NCI-H1105 (cell line): ENCODE data around the gene CGB8.
A peak's percentile ranks its signal among the peaks of the same experiment; 100 is the strongest.
"Not testable (repeated sequence)": the region's sequence is repeated elsewhere in the genome, so short reads cannot be mapped to it uniquely, and the experiment has no call there.

Experiments
- DNase-seq: peaks from one replicate; lab custom pipeline; 2025; lab: John Stamatoyannopoulos, UW

CGB8 gene

DNA sequence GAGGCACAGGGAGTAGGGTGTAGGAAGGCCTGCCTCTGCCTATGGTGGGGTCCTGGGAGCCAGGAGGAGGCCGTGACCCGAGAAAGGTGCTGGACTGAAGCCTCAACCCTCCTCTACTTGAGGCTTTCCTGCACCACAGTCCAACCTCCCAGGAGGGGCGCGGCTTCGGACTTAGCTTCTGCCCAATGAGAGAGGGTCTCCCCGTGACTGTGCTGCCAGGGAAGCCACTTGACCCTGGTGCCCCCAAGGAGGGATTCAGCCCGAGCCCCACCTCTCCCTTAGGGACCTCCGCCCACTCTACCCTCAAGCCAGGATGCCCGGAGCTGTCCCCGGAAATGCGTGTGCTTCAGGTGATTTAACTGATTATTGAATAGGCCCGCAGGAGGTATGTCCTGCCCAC lies at the start of gene CGB8:
CGB8 (minus strand) TSS at position 101 of the 400 bp plus-strand sequence. CDS start 372 bp downstream, outside the sequence.
- DNase-seq: not testable (repeated sequence)

DNA sequence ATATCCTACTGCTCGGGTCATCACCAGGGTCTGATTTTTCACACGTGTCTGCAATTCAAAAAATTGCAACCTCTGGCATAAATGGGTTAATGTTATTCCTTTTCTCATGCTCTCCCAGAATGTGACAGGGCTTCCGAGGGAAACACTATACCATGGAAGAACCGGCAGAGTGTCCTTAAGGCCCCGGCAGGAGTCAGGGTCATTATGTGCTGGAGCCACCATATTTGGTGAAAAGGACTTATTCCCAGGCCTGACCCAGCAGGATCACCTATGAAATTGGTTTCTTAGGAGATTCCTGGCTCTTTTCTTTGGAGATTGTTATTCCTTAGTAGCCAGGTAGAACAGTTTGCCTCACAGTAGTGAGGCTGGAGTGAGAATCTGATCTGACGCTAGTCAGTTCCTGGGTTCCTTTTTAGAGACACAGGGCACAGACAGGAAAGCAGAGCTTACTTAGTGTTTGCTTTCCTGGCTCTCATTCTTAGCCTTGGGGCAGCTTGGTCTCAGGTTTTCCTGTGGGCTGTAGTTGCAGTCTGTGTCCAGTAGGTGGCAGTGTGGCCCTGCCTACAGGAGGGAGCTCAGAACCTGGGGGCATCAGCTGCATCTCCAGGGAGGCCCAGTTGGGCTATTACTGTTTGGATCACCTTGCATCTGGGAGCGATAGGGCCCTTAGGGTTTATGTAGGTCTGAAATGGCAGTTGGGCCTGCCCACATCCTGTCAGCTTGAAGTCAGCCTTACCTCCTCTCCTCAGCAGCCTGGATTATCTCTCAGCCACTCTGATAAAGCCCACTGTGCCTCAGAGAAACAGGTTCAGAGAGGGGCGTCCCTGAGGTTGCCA lies 48.8 kb upstream of the CGB8 start:
- peak; percentile 52 for DNase-seq

DNA sequence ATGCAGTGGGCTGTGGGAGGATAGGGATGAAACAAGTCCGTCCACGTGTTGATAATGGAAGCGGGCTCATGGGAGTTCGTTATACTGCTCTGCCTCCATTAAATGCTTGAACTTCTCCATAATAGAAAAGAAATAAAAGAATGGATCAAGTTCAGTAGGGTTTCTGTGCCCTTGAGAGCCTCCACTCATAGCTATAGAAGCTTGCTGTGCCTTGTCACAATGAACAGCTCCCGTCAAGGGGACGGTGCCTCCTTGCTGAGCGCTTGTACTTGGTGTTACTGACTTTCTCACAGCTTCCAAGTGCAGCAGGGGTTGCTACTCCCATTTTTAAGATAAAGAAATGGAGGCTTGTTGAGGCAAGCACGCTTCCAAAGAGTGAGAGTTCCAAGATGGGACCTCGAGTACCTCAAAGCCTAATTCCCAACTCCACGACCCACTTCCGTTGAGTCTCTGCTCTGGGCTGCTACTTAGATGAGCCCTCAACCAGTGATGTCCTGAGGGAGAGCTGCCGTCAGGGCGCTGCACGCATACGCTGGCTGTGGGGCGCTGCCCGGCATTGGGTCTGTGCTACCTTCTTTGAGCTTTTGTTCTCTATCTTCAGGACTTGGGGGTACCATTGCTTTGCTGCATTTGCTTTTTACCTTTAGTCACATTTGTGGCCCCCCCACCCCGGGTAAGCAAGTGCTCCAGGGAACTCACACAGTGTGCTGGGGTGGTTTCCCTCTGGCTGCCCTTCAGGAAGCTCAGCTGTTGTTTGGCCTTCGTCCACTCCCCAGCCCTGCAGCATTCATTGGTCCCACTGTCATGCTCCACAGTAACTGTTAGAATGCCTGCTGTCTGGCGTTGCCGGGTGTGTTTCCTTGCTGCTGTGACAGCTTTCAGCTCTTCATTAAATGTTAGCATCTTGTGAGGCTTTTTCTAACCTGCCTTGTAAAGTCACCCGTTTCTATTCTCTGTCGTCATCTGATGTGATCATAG lies 45.9 kb upstream of the CGB8 start:
- DNase-seq: no peak

DNA sequence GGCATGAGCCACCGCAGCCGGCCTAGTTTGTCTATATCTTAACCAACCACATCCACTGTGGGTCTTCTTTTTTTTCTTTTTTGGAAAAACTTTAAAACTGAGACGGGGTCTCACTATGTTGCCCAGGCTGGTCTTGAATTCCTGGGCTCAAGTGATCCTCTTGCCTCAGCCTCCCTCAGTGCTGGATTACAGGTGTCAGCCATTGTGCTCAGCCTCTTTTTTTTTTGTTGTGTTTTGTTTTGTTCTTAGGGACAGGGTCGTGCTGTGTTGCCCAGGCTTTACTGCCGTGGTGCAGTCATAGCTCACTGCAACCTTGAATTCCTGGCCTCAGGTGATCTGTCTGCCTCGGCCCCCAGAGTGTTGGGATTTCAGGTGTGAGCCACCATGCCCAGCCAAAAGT lies 43.8 kb upstream of the CGB8 start:
- DNase-seq: no peak

DNA sequence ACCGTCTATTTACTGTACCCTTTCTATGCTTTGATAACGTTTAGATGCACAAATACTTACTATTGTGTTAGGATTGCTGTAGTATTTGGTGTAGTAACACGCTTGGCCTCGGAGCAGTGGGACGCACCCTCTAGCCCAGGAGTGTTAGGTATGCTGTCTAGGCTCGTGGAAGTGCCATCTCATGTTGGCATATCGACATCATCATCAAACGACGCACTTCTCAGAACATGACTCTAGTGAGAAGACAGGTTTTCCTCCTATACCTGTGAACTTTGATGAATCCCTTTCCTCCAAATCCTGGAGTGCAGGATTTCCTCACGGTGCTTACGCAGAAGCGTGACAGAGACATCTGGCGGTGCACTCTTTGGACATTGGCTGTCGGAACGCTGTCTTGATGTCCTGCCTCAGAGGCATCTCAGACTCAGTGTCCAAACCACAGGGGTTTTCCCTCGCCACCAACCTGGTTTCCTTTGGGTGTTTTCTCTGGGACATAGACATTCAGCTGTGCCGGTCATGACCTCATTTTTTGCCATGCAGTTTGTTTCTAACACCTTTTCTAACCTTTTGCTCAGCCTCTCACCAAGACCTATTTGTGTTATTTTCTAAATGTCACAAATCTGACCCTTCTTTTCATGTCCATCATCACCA lies 42.6 kb upstream of the CGB8 start:
- DNase-seq: no peak

DNA sequence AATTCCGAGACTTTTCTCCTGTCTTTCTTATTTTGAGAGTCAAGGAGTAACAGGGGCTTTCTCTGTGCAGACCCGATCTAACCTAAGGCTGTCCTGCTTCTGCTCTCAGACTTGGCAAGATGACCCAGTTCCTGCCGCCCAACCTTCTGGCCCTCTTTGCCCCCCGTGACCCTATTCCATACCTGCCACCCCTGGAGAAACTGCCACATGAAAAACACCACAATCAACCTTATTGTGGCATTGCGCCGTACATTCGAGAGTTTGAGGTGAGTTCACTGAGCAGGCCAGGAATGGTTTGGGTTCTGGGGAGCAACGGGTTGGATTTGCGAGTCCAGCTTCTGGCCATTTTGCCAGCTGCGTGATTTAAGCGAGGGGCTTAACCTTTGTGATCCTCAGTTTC lies 37.4 kb upstream of the CGB8 start:
- no peak for DNase-seq

DNA sequence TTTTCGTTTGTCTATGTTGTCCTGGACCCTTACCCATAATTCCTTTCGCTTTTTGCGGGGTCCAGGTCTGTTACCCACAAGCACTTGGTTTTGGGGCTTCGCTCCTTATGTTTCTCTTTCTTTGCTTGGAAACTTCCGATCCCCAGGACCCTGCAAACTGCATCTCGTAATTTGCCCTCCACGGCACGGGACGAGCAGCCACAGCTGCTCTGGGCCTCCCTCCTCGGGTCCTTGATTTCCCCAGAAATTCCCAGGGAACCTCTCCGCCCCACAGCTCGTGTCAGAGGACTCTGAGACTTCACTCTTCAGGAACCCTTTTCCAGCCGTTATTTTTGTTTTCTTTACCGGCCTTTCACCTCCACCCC lies 36.9 kb upstream of the CGB8 start:
- DNase-seq: no peak

DNA sequence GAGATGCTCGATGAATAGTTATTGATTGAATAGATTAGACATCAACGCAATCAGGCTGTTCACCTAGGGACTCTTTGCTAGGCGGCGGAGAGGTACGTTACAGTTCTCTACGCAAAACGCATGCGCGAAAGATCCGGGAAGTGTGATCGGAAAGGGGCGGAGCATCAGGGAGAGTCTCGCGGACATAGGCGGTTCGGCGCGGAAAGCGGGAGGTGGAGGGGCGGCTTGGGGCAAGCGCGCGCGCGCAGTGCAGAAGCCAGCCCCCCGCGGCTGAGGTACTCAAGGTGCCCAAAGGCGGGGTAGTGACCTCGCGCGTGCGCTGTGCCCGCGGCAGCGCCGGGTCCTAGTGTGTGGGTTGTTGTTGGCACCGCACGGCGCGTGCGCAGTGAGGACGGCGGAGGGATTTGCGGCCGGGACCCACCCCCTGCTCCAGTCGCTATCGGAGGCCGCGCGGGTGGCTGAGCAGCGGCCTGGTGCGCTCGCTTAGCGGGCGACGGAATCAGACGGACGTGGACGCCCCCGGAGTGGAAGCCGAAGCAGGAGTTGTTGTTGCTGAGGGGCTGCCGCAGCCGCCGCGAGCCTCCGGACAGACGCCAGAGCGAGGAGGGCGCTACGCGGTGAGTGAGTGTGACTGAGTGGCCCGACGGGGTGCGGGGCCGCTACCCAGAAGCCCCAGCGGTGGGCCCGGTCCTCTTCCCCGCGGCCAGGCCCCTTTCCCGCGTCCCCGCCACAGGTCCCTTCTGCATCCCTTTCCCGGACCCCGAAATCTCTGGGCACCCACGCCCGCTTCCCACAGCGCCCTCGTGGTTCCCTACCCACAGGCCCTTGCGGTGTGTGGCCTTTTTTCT lies 36.3 kb upstream of the CGB8 start, which contains the start of gene SNRNP70:
SNRNP70 (plus strand) TSS at position 432 of the 848 bp plus-strand sequence. CDS start 964 bp downstream, outside the sequence.
- DNase-seq: peak; percentile 100

DNA sequence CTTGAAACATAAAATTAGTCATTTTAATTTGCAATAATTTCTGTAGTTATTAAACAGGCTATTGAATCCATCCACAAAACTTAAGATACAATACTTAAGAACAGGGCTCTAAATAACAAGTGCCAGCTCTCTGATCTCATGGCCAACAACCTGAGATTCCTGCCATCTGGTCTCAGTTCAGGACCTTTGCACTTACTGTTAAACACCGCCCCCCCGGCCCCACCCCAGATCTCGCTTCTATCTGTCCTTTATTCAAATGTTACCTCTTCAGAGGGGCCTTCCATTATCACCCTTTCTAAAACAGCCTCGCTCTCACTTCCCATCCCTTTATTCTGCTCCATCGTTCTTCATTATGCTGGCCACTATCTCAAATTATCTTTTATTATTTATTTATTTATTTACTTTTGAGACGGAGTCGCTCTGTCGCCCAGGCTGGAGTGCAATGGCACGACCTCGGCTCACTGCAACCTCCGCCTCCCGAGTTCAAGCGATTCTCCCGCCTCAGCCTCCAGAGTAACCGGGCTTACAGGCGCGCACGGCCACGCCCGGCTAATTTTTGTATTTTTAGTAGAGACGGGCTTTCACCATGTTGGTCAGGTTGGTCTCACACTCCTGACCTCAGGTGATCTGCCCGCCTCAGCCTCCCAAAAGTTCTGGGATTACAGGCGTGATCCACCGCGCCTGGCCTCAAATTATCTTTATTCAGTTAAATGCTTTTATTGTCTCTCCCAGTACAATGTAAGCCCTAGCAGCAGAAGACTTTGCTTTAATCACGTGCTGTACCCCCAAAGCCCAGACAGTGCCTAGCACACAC lies 35.5 kb upstream of the CGB8 start:
- DNase-seq: no peak

DNA sequence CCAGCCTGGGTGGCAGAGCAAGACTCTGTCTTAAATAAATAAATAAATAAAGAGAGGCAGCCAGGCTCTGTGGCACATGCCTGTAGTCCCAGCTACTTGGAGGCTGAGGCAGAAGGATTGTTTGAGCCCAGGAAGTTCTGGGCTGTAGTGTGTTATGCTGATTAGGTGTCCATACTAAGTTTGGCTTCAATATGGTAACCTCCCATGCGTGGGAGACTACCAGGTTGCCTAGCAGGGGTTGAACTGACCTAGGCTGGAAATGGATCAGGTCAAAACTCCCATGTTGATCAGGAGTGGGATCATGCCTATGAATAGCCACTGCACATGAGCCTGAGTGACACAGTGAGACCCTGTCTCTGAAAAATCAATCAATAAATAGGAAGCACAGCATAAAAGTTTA lies 32.4 kb upstream of the CGB8 start:
- no peak for DNase-seq

DNA sequence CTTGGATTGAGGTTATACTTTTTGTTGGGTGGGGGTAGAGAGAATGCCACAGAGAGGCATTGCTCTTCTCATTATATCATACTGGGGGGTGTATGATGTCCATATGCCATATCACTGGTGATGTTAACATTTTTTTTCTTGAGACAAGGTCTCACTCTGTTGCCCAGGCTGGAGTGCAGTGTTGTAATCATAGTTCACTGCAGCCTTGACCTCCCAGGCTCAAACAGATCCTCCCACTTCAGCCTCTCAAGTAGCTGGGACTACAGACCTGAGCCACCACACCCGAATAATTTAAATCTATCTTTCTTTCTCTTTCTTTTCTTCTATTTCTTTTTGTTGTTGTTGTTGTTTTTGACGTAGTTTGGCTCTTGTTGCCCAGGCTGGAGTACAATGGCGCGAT lies 31.5 kb upstream of the CGB8 start:
- DNase-seq: no peak

DNA sequence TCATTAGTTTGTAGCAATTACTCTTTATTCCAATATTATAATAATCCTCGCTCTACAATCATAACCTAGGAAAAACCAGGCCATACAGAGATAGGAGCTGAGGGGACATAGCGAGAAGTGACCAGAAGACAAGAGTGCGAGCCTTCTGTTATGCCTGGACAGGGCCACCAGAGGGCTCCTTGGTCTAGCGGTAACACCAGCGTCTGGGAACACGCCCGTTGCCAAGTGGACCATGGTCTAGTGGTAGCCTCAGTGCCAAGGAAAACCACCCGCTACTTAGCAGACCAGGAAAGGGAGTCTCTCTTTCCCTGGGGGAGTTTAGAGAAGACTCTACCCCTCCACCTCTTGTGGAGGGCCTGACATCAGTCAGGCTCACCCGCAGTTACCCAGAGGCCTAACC lies 26.0 kb upstream of the CGB8 start:
- peak; percentile 39 for DNase-seq

DNA sequence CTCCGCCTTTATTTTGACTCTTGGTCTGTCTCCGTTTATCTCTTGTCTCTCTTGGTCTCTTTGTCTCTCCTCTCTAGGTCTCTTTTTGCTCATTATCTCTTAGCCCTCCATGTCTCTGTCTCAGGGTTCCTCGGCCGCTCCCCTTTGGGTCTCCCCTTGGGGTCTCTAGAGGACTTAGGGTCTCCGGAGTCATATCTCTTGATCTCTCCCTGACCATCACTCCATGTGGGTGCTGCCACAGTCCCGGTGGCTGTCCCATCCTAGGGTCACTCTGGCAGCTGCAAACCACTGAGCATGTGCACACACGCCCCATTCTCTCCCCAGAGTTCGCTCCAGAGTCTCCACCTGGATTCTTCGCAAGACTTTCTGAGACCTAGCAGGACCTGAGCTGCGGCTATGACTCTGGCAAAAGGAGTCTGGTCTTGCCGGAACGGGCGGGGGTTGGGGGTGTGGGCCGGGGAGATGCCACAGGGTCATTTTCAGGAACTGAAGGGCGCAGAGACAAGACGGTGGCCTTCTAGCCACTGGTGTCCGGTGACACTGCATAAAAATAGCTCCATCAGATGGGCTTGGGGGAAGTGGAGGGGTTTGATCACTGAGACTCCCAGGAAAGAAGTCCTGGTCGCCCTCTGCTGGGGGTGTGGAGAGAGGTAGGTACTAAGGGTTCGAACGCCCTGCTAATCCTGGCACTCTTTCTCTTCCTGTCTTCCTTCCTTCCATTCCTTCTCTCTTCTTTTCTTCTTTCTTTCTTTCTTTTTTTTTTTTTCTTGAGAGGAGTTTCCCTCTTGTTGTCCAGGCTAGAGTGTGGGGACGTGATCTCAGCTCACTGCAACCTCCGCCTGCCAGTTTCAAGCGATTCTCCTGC lies 24.8 kb upstream of the CGB8 start:
- no peak for DNase-seq

DNA sequence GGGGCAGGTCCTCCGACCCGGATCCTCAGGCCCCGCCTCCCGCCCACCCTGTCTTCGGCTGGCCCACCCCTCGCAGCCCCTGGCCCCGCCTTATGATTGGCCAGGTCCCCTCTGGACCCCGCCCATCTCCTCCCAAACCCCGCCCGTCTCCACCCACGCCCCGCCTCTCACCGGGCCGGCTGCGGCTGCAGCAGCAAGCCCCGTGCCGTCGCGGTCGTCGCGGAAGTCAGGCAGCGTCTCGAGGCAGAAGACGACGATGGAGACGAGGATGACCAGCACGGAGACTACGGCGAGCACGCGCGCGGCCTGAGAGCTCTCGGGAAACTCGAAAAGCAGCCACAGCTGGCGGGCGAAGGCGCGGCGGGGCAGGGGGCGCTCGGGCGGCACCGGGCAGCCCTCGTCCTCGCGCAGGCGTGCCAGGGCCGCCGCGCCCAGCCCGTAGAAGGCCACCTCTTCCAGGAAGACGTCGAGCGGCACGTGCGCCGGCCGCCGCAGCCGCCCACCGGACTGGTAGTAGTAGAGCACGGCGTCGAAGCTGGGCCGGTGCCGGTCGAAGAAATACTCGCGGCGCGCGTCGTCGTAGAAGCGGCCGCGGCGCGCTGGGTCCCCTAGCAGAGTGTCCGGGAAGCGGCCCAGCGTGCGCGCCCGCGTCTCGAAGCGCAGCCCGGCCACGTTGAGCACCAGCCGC lies 23.1 kb upstream of the CGB8 start:
- DNase-seq: no peak

DNA sequence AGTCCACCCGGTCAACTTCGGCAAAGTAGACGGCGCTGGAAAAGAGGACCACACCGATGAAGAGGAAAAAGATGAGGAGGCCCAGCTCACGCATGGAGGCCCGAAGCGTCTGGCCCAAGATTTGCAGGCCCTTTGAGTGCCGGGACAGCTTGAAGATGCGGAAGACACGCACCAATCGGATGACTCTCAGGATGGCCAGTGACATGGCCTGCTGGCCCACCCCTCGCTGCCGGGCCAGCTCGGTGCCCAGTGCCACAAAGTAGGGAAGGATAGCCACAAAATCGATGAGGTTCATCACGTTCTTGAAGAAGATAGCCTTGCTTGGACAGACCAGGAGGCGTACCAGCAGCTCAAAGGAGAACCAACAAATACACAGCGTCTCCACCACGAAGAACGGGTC lies 21.5 kb upstream of the CGB8 start:
- DNase-seq: no peak

DNA sequence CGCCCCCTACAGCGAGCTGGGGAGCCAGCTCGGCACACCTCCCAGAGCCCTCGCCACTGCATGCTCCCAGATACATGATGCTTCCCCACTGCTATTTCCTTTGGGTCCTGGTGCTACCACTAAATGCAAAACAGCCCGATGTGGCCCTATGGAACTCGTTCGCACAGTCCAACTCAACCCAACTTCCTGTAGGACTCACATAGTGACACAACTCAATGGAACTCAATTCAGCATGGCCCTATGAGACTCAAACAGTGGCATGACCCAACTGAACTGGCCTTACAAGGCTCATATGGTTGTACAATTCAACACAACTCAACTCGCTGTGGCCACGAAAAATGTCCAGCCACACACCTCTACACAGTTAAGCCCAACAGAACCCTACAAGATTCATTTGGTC lies 20.1 kb upstream of the CGB8 start:
- no peak for DNase-seq

DNA sequence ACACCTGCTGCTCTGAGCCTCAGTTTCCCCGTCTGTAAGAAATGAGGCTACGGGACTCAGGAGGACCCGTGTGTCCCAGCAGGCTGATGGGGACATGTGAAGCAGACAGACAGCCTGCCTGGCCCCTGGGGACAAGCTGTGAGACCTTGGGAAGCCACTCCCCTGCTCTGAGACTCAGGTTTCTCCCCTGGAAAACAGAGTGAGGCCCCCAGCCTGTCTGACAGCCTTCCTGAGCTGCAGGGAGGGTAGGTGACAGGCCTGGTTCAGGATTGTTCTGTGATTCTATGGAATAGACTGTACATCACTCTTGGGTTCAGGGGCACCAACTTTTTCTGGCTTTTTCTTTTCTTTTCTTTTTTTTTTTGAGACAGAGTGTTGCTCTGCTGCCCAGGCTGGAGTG lies 18.6 kb upstream of the CGB8 start:
- no peak for DNase-seq

DNA sequence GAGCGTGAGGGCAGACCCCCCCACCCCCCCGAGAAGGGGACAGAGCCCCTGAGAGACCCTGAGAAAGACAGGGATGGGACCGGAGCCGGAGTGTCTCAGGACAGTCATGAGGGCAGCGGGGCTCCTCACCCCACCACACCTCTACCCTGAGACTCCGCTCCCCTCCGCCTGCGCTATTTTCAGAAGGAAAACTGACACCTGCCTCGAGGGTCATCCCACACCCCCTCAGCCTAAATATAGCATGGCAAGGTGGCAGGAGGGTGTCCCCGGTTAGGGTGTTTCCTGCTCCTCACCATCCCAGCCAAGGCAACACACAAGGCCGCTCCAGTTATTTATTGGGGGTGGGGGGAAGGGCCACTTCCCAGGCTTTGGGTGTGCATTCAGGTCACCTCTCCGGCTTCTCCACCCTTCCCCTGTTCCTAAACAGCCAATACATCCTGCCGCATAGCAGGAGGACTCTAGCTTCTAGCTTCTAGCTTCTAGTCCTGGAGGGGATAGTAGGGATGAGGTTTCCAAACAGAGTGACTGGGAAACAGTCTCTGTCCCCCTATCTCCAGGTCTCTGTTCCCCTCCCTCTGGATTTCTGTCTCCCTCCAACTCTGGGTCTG lies 17.1 kb upstream of the CGB8 start:
- no peak for DNase-seq
